ENCODE measurements around the gene BTF3L4.

DNA sequence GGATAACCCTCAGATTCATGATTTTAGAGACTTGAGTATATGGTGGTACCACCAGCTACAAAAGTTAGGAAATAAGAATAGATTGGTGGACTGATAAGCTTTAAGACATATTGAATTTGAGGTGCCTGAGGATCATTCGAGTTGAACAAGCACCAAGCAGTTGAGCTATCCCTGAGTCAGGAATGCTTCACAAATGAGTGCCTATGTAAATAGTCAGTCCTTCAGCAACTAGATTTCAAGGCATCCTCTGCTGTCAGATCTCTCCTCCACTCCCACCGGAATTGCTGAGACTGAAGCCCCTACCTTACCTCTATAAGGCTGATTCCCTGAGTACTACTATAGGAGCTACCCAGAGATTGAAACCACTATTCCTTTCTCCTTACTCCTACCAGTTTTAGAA lies 7.1 kb downstream of the BTF3L4 start:
- TF ChIP-seq, protein P1, sequence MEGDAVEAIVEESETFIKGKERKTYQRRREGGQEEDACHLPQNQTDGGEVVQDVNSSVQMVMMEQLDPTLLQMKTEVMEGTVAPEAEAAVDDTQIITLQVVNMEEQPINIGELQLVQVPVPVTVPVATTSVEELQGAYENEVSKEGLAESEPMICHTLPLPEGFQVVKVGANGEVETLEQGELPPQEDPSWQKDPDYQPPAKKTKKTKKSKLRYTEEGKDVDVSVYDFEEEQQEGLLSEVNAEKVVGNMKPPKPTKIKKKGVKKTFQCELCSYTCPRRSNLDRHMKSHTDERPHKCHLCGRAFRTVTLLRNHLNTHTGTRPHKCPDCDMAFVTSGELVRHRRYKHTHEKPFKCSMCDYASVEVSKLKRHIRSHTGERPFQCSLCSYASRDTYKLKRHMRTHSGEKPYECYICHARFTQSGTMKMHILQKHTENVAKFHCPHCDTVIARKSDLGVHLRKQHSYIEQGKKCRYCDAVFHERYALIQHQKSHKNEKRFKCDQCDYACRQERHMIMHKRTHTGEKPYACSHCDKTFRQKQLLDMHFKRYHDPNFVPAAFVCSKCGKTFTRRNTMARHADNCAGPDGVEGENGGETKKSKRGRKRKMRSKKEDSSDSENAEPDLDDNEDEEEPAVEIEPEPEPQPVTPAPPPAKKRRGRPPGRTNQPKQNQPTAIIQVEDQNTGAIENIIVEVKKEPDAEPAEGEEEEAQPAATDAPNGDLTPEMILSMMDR (IDR thresholded peaks at IDR 0.05): no peak
- TF ChIP-seq POLR2A (IDR thresholded peaks at IDR 0.05): no peak

All from adrenal gland (tissue), 5 donors.